Right ventricle myocardium superior (tissue), 1 donor: ENCODE results near the gene SCARB2. TPM values are rescaled to one million over a fixed set of nuclear protein-coding genes. Genes with fewer than 3 reads are reported as not detected.
"Not testable (repeated sequence)": the region's sequence is repeated elsewhere in the genome, so short reads cannot be mapped to it uniquely, and the experiment has no call there.

Experiments
- ATAC-seq: fragments of 200-7000 bp; cut with Tn5 transposase; one replicate; pipeline ENCODE4 v1.9.1; 2020; ENCODE audit warnings: mild to moderate bottlenecking; ENCODE audit not compliant: poor library complexity
- DNase-seq: peaks from one replicate; pipeline ENCODE4 v3.0.0-alpha.2; 2020
- intact Hi-C: fragments of 100-400 bp; cut with DNase I; formaldehyde crosslinking; loops from one replicate; pipeline ENCODE4 v1.11.2; 2022
- long read RNA-seq: library from polyadenylated mRNA; unstranded; transcript quantifications from one replicate; pipeline ENCODE4 v2.0.0, GENCODE V29; 2021
- total RNA-seq: library from RNA; stranded (reverse); fragmentation: NEBNext Ultra II Directional; extraction: Animal tissue kit (Norgen Biotek cat#: 25700); gene quantifications from one replicate; pipeline ENCODE4 v1.2.1, GENCODE V29; 2021
- donor health status: DM: no; HTN: yes; CAD: no; lungs with severe emphysema.

SCARB2 gene, protein sequence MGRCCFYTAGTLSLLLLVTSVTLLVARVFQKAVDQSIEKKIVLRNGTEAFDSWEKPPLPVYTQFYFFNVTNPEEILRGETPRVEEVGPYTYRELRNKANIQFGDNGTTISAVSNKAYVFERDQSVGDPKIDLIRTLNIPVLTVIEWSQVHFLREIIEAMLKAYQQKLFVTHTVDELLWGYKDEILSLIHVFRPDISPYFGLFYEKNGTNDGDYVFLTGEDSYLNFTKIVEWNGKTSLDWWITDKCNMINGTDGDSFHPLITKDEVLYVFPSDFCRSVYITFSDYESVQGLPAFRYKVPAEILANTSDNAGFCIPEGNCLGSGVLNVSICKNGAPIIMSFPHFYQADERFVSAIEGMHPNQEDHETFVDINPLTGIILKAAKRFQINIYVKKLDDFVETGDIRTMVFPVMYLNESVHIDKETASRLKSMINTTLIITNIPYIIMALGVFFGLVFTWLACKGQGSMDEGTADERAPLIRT
- total RNA-seq, result 96.3 TPM
- long read RNA-seq, full-length matches to known transcripts, result 141 of 153 reads
- long read RNA-seq, partial matches to known transcripts, result 6 of 153 reads
- long read RNA-seq, other reads (novel, unspliced or antisense), result 6 of 153 reads

DNA sequence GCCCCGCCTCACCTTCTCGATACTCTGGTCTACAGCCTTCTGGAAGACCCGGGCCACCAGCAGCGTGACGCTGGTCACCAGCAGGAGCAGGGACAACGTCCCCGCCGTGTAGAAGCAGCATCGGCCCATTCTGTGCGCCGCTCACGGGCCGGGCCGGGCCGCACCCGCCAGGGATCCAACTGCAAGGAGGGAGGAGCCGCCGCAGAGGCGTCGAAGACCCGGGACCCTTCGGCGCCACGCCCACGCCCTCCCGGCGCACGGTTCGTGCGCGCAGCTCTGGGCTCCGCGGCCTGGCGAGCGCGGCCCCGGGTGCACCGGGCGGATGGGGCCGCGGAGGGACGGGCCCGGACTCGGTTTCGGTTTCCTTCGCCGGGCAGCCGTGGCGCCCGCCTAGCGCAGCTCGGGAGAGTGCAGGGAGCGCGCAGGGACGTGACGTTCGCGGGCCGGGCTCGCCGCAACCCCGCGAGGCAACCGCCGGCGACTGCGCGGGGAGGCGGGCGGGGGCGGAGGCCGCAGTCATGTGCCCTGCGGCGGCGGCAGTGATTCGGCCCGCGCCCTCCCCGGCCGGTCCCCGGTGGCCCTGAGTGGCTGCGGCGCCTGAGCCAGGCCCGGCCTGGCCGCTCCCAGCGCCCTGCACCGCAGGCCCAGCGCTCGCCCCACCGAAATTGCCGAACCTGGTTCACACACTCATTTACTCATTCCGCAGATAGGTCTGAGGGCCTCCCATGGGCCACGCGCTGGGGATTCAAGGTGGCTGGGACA, at the start of gene SCARB2:
Gene SCARB2 (minus strand): TSS at position 410 of the 762 bp plus-strand sequence. CDS start 281 bp downstream, at position 129.
- peak; percentile 96 for ATAC-seq
- intact Hi-C loops, result no loop called here
- DNase-seq, result peak; percentile 95

GRCh38 chr4:76260571-76260970, 46.9 kb upstream of the SCARB2 start:
- intact Hi-C loops, result no loop called here

GRCh38 chr4:76257824-76258223, 44.2 kb upstream of the SCARB2 start:
- intact Hi-C loops, result no loop called here

More at GRCh38 chr4:76260571-76260970, 46.9 kb upstream of the SCARB2 start:
- no peak for DNase-seq
- ATAC-seq, result no peak

GRCh38 chr4:76256968-76257367, 43.3 kb upstream of the SCARB2 start:
- no peak for ATAC-seq

More at GRCh38 chr4:76257824-76258223, 44.2 kb upstream of the SCARB2 start:
- ATAC-seq, result no peak
- DNase-seq, result no peak

GRCh38 chr4:76256032-76256431, 42.4 kb upstream of the SCARB2 start:
- intact Hi-C loops, result no loop called here
- no peak for ATAC-seq

More at GRCh38 chr4:76256968-76257367, 43.3 kb upstream of the SCARB2 start:
- DNase-seq, result no peak
- intact Hi-C loops, result no loop called here

DNA sequence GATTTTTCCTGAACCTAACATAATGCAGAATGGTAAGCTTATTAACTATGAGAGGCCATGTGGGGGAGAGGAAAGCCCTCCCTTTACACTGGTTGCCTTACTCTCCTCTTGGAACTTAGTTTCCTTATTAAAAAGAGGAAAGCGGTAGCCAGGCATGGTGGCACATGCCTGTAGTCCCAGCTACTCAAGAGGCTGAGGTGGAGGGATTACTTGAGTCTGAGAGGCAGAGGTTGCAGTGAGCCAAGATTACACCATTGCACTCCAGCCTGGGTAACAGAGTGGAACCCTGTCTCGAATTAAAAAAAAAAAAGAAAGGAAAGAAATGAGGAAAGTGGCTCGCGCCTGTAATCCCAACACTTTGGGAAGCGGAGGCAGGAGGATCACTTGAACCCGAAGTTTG, 39.9 kb upstream of the SCARB2 start:
- intact Hi-C loops, result no loop called here
- DNase-seq (no peak), ATAC-seq (no peak)

More at GRCh38 chr4:76256032-76256431, 42.4 kb upstream of the SCARB2 start:
- DNase-seq, result no peak

DNA sequence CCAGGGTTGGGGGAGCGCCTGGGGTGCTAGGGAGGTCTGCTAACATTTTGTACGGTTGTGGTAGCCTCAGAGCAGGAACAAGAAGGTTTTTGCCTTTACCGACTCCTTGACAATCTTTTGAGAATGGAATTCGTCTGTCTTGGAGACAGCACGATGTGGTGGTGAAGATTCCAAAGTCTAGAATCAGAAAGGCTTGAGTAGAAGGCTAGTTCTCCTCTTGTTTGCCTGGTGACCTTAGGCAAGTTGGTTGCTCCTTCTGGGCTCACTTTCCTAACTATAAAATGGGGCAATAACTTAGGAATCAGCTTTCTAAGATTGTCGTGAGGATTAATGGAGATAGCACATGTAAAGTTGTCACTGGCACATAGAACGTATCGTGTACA, 38.6 kb upstream of the SCARB2 start:
- intact Hi-C loops, result no loop called here
- ATAC-seq (no peak), DNase-seq (no peak)

- ATAC-seq (peak; percentile 99), DNase-seq (peak; percentile 85)
- intact Hi-C loops, result no loop called here
Measured at GRCh38 chr4:76251441-76252270, 38.0 kb upstream of the SCARB2 start, which contains the start of gene FAM47E. TSS of gene FAM47E (plus strand) at chr4:76251721. CDS start at chr4:76251747, 26 bp downstream.

DNA sequence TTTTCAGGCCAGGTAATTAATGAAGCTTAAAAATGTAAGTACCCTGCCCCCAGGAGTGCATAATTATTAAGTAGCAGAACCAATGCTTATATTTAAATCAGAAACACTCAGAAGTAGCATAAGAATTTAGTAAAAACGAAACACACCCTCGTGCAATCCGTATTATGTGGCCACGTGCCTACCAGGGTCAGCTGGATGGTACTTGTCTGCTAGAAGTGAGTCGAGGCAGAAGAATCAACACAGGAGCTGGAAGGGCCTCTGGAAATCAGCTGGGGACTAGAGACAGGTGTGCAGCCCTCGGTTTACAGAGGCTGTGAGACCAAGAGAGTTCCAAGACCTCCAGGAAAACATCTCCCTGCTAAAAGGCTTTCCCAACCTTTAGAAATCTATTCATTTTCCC, 37.3 kb upstream of the SCARB2 start:
- DNase-seq (no peak), ATAC-seq (peak; percentile 35)
- intact Hi-C loops, result no loop called here

GRCh38 chr4:76246852-76247251, 33.2 kb upstream of the SCARB2 start:
- DNase-seq, result no peak
- intact Hi-C loops, result no loop called here
- ATAC-seq, result no peak

DNA sequence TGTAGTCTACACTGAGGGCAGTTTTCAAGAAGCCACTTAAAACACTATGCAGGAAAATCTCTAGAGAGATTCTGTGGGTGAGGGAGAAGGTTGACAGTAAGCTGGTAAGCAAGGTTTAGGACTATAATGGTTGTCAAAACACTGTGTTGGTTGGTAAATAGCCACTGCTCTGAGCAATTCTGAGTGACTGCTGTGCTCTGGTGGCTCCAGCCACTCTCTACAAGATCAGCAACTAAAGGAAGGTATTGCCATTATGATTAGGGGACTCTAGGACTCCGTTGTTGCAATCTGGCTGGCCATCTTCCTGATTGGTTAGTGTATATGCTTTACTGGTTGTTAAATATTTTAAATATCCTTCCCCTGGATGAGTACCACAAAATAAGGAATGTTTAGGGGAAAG, 32.4 kb upstream of the SCARB2 start:
- DNase-seq (no peak), ATAC-seq (peak; percentile 49)
- intact Hi-C loops, result no loop called here

DNA sequence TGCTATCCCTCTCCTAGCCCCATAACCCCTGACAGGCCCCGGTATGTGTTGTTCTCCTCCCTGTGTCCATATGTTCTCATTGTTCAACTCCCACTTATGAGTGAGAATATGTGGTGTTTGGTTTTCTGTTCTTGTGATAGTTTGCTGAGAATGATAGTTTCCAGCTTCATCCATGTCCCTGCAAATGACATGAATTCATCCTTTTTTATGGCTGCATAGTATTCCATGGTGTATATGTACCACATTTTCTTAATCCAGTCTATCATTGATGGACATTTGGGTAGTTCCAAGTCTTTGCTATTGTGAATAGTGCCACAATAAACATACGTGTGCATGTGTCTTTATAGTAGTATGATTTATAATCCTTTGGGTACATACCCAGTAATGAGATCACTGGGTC, 30.3 kb upstream of the SCARB2 start:
- ATAC-seq, intact Hi-C loops, DNase-seq: not testable (repeated sequence)

- intact Hi-C loops, result no loop called here
- no peak for DNase-seq
- ATAC-seq, result no peak
Measured at GRCh38 chr4:76240236-76240635, 26.6 kb upstream of the SCARB2 start.

DNA sequence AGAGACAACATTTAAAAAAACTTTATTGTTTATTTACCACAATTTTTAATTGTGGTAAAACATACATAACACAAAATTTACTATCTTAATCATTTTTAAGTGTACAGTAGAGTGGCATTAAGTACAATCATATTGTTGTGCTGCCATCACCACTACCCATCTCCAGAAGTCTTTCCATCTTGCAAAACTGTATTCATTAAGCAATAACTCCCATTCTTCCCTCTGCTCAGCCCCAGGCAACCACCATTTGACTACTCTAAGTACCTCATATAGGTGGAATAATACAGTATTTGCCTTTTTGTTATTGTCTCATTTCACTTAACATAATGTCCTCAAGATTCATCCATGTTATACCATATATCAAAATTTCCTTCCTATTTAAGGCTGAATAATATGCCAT, 25.1 kb upstream of the SCARB2 start:
- ATAC-seq (no peak), DNase-seq (no peak)
- intact Hi-C loops, result no loop called here

DNA sequence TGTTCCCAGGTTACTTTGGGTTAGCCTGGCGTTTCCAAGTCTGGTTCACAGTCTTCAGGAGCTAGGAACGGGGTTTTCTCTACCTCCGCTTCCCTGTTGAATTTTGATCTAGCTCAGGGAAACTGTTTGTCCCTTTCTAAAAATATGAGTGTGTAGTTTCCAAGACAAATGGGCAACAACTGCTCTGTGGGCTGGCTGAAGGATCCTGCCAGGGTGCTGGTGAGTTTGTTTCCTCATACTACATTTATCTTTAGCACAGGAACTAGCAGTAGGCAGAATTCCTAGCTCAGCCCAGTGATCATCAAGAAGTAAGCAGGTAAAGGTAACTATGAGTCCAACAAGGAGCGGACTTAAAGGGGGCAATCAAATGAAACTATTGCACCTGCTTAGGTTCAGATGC, 24.6 kb upstream of the SCARB2 start:
- intact Hi-C loops, result no loop called here
- DNase-seq (no peak), ATAC-seq (peak; percentile 87)

DNA sequence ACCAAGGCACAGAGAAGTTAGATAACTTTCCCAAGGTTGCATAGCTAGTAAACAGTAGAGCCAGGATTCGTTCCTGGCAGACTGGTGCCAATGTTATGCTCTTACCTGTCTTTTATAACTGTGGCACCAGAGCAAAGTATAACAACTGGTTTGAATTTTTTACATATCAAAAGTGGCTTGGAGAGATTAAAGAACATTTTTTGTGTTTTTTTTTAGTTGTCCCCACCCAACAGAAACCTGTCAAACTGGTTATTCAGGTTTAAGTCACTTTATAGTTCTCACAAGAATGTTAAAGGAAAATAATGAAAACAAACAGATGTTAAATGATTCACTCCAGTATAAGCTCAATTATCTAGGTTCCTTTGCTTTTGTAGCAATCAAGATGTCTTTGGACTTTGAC, 22.3 kb upstream of the SCARB2 start:
- intact Hi-C loops, result no loop called here
- DNase-seq, result no peak
- no peak for ATAC-seq

DNA sequence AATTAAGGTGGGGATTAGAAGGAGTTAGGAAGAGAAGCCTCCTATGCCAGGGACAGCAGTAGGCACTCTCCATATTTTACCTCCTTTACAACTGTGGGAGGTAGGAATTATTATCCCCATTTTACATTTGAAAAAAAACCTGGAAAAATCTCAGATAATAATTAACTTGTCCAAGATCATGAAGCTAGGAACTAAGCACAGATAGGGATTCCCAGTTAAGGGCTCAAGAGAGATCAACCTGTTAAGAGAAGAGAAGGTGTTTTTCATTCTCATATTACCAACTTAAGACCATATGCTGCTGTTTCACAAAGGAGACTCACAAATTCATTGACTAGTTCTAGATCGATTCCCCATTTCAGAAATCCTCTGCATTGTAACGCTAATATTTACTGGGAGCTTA, 21.8 kb upstream of the SCARB2 start:
- intact Hi-C loops, result no loop called here
- ATAC-seq (no peak), DNase-seq (no peak)

- ATAC-seq (no peak), DNase-seq (no peak)
- intact Hi-C loops, result no loop called here
Measured at GRCh38 chr4:76234679-76235044, 21.0 kb upstream of the SCARB2 start.
